Stomach (tissue), 9 donors: Measurements from ENCODE around the gene CCDC102B. TPM values are rescaled to one million over a fixed set of nuclear protein-coding genes. Genes with fewer than 3 reads are reported as not detected.
A peak's percentile ranks its signal among the peaks of the same experiment; 100 is the strongest.
"Not testable (repeated sequence)": the region's sequence is repeated elsewhere in the genome, so short reads cannot be mapped to it uniquely, and the experiment has no call there.

Experiments used
- DNase-seq, 2 donors: peaks; one replicate each; pipeline versions ENCODE4 v3.0.0 to v3.0.0-alpha.2; 2013 to 2019
- H3K27ac ChIP-seq, 5 donors: fragments of 200-600 bp in 4 of 5; sonication (generic) in 4 of 5; one replicate each; pipeline ENCODE4 v1.5.1; 2013 to 2019; ENCODE audit warnings: mild to moderate bottlenecking in 1 of 5, moderate library complexity in 1 of 5
- H3K27me3 ChIP-seq, 3 donors: fragments of 200-600 bp; sonication (generic); one replicate each; pipeline ENCODE4 v1.5.1; 2017 to 2019; ENCODE audit warnings: mixed run types in 1 of 3
- H3K36me3 ChIP-seq, 4 donors: fragments of 200-600 bp; sonication (generic); 1 replicate in 3 of 4; 2 replicates in 1 of 4; pipeline ENCODE4 v1.5.1; 2016 to 2019
- H3K4me1 ChIP-seq, 4 donors: fragments of 200-600 bp; sonication (generic); one replicate each; pipeline ENCODE4 v1.5.1; 2016 to 2019
- H3K4me3 ChIP-seq, 4 donors: fragments of 200-600 bp; sonication (generic) in 3 of 4; one replicate each; pipeline ENCODE4 v1.5.1; 2016 to 2019; ENCODE audit warnings: mild to moderate bottlenecking in 1 of 4
- H3K9me3 ChIP-seq, 4 donors: fragments of 200-600 bp; sonication (generic); one replicate each; pipeline ENCODE4 v1.5.1; 2016 to 2019
- EP300 ChIP-seq: sonication (generic); formaldehyde crosslinking; IDR thresholded peaks from one replicate; pipeline ENCODE4 v1.6.1; 2017; ENCODE audit warnings: antibody characterized with exemption
- POLR2A ChIP-seq, 4 donors: fragments of 450-650 bp; IDR thresholded peaks; one replicate each; pipeline ENCODE4 v1.6.1; 2016; ENCODE audit warnings: antibody characterized with exemption in 4 of 4, control low read depth in 2 of 4, mild to moderate bottlenecking in 1 of 4, moderate library complexity in 1 of 4
- POLR2AphosphoS5 ChIP-seq, 3 donors: sonication (generic); formaldehyde crosslinking; IDR thresholded peaks; one replicate each; pipeline ENCODE4 v1.6.1; 2016; ENCODE audit warnings: antibody characterized with exemption in 3 of 3
- WGBS, 5 donors: extraction: QIAGEN DNeasy Blood & Tissue Kit in 3 of 5; methylation state at CpG; one replicate each; pipeline versions ENCODE4 v1.1.5 to v1.1.7; 2013 to 2018; 5-methylcytosine and 5-hydroxymethylcytosine counted together
- intact Hi-C: fragments of 100-400 bp; cut with DNase I; formaldehyde crosslinking; loops from one replicate; pipeline ENCODE4 v1.15.1; 2023; ENCODE audit warnings: low total_unique reads
- polyA plus RNA-seq, 3 donors: library from polyadenylated mRNA; stranded (reverse); fragments of 200-250 nt; gene quantifications; one replicate each; pipeline ENCODE4 v1.2.3, GENCODE V29; 2013
- total RNA-seq, 5 donors: library from RNA; depleted of rRNA; stranded (reverse); fragments of >200 nt; gene quantifications; one replicate each; pipeline versions ENCODE4 v1.1.0 to v1.2.3, GENCODE V29; 2014 to 2016
- TF ChIP-seq, protein P1 (sequence below), 7 experiments: fragments of 450-650 bp in 4 of 7; fragments of 200-600 bp in 3 of 7; sonication (generic) in 3 of 7; IDR thresholded peaks; one replicate each; pipeline ENCODE4 v1.5.1; 2016 to 2019; ENCODE audit warnings: antibody characterized with exemption in 7 of 7, control low read depth in 2 of 7, mild to moderate bottlenecking in 1 of 7
- donor health status: healthy with polysubstance abuse.
- donor health status: Bipolar disorder and iron deficiency.
- donor health status: healthy.

CCDC102B gene
- total and polyA plus RNA-seq, 8 donors: 1.0 to 66.1 (median 15.7) TPM

DNA sequence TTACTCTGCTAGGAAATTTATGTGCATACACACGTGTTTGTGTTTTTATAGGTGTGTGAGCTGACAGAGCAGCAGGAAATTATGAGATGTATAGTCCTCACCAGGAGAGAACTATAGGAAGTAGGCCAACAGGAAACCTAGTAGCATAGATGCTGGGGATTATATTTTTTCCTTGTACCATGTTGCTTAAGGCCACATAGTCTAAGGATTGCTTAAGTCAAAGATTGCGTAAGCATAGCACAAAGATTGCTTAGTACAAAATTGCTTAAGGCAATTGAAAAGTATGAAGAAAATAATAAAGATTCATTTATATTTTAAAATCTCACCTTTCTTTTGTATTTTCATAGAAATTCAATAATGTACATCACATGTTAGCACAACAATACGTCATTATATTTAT lies 18.7 kb upstream of the CCDC102B start:
- 59 to 73% (median 69%) methylated on average over 3 of the region's 3 CpGs for WGBS, 5 donors
- TF ChIP-seq EP300: no peak
- TF ChIP-seq POLR2A (IDR thresholded peaks at IDR 0.05): no peak
- TF ChIP-seq, protein P1, sequence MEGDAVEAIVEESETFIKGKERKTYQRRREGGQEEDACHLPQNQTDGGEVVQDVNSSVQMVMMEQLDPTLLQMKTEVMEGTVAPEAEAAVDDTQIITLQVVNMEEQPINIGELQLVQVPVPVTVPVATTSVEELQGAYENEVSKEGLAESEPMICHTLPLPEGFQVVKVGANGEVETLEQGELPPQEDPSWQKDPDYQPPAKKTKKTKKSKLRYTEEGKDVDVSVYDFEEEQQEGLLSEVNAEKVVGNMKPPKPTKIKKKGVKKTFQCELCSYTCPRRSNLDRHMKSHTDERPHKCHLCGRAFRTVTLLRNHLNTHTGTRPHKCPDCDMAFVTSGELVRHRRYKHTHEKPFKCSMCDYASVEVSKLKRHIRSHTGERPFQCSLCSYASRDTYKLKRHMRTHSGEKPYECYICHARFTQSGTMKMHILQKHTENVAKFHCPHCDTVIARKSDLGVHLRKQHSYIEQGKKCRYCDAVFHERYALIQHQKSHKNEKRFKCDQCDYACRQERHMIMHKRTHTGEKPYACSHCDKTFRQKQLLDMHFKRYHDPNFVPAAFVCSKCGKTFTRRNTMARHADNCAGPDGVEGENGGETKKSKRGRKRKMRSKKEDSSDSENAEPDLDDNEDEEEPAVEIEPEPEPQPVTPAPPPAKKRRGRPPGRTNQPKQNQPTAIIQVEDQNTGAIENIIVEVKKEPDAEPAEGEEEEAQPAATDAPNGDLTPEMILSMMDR (IDR thresholded peaks at IDR 0.05): no peak
- TF ChIP-seq POLR2AphosphoS5 (IDR thresholded peaks at IDR 0.05): no peak
- H3K27me3 ChIP-seq: no peaks in the 10 kb centered on the region

DNA sequence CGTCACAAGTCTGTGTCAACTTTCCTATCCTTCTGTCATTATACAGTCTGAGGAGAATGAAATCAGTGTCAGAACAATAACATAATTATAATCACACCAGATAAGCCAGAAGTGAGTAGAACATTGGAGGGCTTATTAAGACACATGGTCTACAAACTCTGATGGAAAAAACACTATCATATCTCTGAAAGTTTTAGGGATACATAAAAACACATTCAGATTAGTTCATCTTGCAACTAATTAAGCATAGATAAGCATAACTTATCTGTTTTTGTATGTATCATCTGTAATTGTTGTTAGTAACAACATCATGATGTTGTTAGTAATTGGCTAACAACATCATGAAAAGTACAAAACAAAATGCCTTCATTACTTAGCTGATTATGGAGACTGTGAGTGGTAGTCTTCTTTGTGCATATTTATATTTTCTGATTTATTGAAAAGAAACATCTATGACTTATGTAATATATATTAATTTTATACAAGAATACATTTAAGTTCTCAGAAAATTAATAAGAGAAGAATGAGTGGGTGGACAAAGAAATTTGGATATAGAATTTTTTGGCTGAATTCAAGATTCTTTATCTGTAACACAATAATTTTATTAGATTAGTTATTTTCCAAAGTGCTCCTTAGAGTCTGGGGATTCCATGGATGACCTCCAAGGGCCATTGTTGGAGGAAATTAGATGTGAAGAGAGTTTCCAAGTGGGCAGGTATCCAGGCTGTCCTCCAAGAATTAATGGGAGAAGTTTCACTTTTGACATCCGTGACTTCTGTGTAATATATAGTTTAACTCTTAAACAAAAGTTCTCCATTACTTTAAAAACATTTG lies 16.9 kb upstream of the CCDC102B start:
- no peaks in the 10 kb centered on the region for H3K4me1 ChIP-seq
- no peaks in the 10 kb centered on the region for H3K9me3 ChIP-seq
- no peaks in the 10 kb centered on the region for H3K27me3 ChIP-seq
- WGBS, 5 donors: 53 to 76% (median 67%) methylated on average over 2 of the region's 2 CpGs
- intact Hi-C loops: no loop called here
- no peak for TF ChIP-seq POLR2A (IDR thresholded peaks at IDR 0.05)
- TF ChIP-seq, protein P1 (IDR thresholded peaks at IDR 0.05): no peak
- no peak for TF ChIP-seq EP300
- no peak for TF ChIP-seq POLR2AphosphoS5 (IDR thresholded peaks at IDR 0.05)
- DNase-seq: peak in 1 of 2 donors; percentile 64
- H3K4me3 ChIP-seq: no peak overlapping the region
- H3K36me3 ChIP-seq: no peaks in the 10 kb centered on the region
- H3K27ac ChIP-seq: no peak overlapping the region

More for the DNA sequence above, 18.7 kb upstream of the CCDC102B start:
- intact Hi-C loops: no loop called here
- Histone ChIP-seq H3K4me1 (no peaks in the 10 kb centered on the region), H3K36me3 (no peaks in the 10 kb centered on the region), H3K9me3 (no peaks in the 10 kb centered on the region), H3K27ac (peak overlapping the region in 1 of 5 donors; percentile 27), H3K4me3 (no peak overlapping the region)
- DNase-seq: no peak

DNA sequence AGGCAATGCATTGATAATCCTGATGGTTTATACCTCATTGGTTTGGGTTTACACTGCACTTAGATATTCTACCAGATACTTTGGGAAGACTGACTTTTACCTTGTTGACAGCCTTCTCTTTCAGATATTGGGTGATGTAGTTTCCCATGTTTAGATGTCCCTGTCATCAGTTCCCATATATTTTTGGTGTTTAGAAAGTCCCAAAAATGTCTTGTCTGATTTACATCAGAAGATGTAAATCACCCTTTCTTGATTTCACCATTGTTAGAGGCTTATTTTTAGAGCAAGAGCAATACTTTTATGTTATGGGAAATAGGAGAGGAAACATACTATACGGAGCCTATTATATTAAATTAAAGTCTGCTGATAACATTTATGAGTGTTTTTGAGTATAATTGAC lies 14.4 kb upstream of the CCDC102B start:
- H3K36me3 ChIP-seq: no peaks in the 10 kb centered on the region
- 74 to 84% (median 81%) methylated on average over 1 of the region's 1 CpG for WGBS, 5 donors
- TF ChIP-seq, protein P1 (IDR thresholded peaks at IDR 0.05): no peak
- no peak for TF ChIP-seq POLR2A (IDR thresholded peaks at IDR 0.05)
- TF ChIP-seq POLR2AphosphoS5 (IDR thresholded peaks at IDR 0.05): no peak
- H3K4me3 ChIP-seq: no peak overlapping the region
- H3K4me1 ChIP-seq: no peaks in the 10 kb centered on the region
- no peak overlapping the region for H3K27ac ChIP-seq
- no peaks in the 10 kb centered on the region for H3K9me3 ChIP-seq
- intact Hi-C loops: no loop called here
- no peak for DNase-seq
- no peaks in the 10 kb centered on the region for H3K27me3 ChIP-seq

DNA sequence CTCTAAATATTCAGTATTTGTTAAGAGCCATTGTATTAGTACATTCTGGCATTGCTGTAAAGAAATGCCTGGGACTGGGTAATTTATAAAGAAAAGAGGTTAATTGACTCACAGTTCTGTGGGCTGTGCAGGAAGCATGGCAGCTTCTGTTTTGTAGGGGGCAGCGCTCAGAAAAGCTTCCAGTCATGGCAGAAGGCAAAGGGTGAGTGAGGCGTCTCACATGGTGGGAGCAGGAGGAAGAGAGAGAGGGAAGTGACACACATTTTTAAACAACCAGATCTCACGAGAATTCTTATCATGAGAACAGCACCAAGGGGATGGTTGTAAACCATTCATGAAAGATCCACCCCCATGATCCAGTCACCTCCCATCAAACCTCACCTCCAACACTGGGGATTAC lies 13.8 kb upstream of the CCDC102B start:
- 66 to 79% (median 75%) methylated on average over 3 of the region's 3 CpGs for WGBS, 5 donors
- H3K9me3 ChIP-seq: no peaks in the 10 kb centered on the region
- TF ChIP-seq POLR2AphosphoS5 (IDR thresholded peaks at IDR 0.05) (no peak), EP300 (no peak), POLR2A (IDR thresholded peaks at IDR 0.05) (no peak)
- TF ChIP-seq, protein P1 (IDR thresholded peaks at IDR 0.05): no peak
- DNase-seq: no peak
- no peaks in the 10 kb centered on the region for H3K4me1 ChIP-seq
- no peak overlapping the region for H3K27ac ChIP-seq
- no peaks in the 10 kb centered on the region for H3K27me3 ChIP-seq
- H3K36me3 ChIP-seq: no peaks in the 10 kb centered on the region
- H3K4me3 ChIP-seq: no peak overlapping the region
- intact Hi-C loops: no loop called here

DNA sequence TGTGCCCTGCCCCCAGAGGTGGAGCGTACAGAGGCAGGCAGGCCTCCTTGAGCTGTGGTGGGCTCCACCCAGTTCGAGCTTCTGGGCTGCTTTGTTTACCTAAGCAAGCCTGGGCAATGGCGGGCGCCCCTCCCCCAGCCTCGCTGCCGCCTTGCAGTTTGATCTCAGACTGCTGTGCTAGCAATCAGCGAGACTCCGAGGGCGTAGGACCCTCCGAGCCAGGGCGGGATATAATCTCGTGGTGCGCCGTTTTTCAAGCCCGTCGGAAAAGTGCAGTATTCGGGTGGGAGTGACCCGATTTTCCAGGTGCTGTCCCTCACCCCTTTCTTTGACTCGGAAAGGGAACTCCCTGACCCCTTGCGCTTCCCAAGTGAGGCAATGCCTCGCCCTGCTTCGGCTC lies 7.6 kb upstream of the CCDC102B start:
- H3K4me3 ChIP-seq, H3K9me3 ChIP-seq, H3K4me1 ChIP-seq, DNase-seq, H3K27ac ChIP-seq, H3K36me3 ChIP-seq, H3K27me3 ChIP-seq, intact Hi-C loops: not testable (repeated sequence)
- WGBS, 5 donors: 66 to 88% (median 77%) methylated on average over 15 to 21 of the region's 22 CpGs
